PC-9 (cell line): ENCODE measurements around the gene RORB.

Experiments used
- CTCF ChIP-seq: fragments of 200-600 bp; sonication (generic); conservative IDR thresholded peaks from 2 replicates; pipeline ENCODE4 v1.6.1; 2017; ENCODE audit warnings: mixed run types, antibody characterized with exemption, mild to moderate bottlenecking, moderate library complexity
- EZH2 ChIP-seq: fragments of 200-600 bp; sonication (generic); IDR thresholded peaks from 2 replicates; pipeline ENCODE4 v1.8.0; 2017; ENCODE audit warnings: antibody characterized with exemption, low read depth

- TF ChIP-seq CTCF, result no peak
- TF ChIP-seq EZH2, result no peak
Measured at GRCh38 chr9:74512416-74512815, 15.3 kb downstream of the RORB start.
